Choroid plexus epithelial cell (primary cell): Measurements from ENCODE around the gene C10orf67.
"Not testable (repeated sequence)": the region's sequence is repeated elsewhere in the genome, so short reads cannot be mapped to it uniquely, and the experiment has no call there.

Source experiments
- DNase-seq: peaks from one replicate; pipeline ENCODE4 v3.0.0-alpha.2; 2010; ENCODE audit warnings: low read depth
- H3K4me3 ChIP-seq: 2 replicates; pipeline ENCODE4 v1.5.1; 2011; ENCODE audit warnings: low read depth, mild to moderate bottlenecking, control low read depth, low read length, moderate library complexity
- TF ChIP-seq, protein P1 (sequence below): conservative IDR thresholded peaks from 2 replicates; pipeline ENCODE4 v1.5.1; 2011; ENCODE audit warnings: low read depth, mild to moderate bottlenecking, control low read depth, inconsistent platforms, low read length, moderate library complexity

The C10orf67 gene

GRCh38 chr10:23368816-23369640 lies 24.4 kb upstream of the C10orf67 start:
- no peak overlapping the region for H3K4me3 ChIP-seq

GRCh38 chr10:23367896-23368595 lies 23.4 kb upstream of the C10orf67 start:
- no peak for DNase-seq
- TF ChIP-seq, protein P1, sequence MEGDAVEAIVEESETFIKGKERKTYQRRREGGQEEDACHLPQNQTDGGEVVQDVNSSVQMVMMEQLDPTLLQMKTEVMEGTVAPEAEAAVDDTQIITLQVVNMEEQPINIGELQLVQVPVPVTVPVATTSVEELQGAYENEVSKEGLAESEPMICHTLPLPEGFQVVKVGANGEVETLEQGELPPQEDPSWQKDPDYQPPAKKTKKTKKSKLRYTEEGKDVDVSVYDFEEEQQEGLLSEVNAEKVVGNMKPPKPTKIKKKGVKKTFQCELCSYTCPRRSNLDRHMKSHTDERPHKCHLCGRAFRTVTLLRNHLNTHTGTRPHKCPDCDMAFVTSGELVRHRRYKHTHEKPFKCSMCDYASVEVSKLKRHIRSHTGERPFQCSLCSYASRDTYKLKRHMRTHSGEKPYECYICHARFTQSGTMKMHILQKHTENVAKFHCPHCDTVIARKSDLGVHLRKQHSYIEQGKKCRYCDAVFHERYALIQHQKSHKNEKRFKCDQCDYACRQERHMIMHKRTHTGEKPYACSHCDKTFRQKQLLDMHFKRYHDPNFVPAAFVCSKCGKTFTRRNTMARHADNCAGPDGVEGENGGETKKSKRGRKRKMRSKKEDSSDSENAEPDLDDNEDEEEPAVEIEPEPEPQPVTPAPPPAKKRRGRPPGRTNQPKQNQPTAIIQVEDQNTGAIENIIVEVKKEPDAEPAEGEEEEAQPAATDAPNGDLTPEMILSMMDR = no peak
- no peak overlapping the region for H3K4me3 ChIP-seq

More at GRCh38 chr10:23368816-23369640, 24.4 kb upstream of the C10orf67 start:
- no peak for DNase-seq
- TF ChIP-seq, protein P1 = no peak

DNA sequence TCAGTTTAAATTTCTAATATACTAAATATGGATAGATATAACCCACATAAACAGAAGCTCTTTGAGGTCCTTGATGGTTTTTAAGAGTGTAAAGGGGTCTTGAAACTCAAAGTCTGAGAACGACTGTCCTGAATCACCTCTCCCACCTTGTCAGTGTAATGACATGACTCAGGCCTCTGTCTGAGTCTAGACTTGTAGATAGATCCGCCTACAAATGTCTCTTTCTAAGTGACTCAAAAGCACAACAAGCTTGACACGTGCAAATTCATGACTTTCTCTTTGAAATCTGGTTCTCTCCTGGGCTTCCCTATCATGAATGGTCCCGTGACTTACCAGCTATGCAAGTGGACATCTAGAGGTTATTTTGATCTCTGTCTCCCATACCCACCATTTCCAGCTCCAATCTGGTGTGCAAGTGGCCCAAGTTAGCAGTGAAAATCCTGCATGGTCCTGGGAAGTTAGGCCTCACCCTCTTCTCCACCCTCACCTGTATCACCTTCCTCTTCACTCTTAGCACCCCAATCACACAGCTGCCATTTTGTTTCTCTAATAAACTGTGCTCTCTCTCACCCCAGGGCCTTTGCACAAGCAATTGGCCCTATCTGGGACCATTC lies 20.9 kb upstream of the C10orf67 start:
- peak; percentile 28 for DNase-seq
- not testable (repeated sequence) for H3K4me3 ChIP-seq

DNA sequence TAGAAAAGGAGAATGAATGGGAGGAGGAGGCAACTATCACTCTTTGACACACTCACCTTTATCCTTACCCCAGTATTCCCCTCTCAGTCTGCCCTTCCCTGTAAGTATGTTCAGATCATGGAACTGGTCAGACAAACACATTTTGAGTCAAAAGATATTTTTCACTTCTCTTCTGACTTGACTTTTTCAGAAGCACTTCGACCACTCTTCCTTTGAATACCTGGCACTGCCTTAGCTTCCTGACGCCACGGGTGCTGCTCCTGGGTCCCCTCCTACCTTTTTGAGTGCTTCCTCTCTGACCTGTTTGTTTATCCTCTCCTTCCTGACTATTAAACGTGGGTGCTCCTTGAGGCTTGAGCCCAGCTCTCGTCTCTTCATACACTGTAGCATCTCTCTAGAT lies 19.8 kb upstream of the C10orf67 start:
- no peak for DNase-seq
- H3K4me3 ChIP-seq = no peak overlapping the region
- TF ChIP-seq, protein P1 = no peak

GRCh38 chr10:23363793-23364135 lies 19.2 kb upstream of the C10orf67 start:
- TF ChIP-seq, protein P1 = no peak
- H3K4me3 ChIP-seq = no peak overlapping the region
- DNase-seq = no peak

- DNase-seq = no peak
- H3K4me3 ChIP-seq = no peak overlapping the region
- TF ChIP-seq, protein P1 = no peak
Observed at GRCh38 chr10:23362879-23363792, 18.5 kb upstream of the C10orf67 start.
